Adrenal gland (tissue), 12 donors: ENCODE data around the gene RNF39. TPM values are rescaled to one million over a fixed set of nuclear protein-coding genes. Genes with fewer than 3 reads are reported as not detected.

ENCODE experiments used
- DNase-seq, 7 donors: peaks; one replicate each; pipeline ENCODE4 v3.0.0-alpha.2; 2019 to 2020
- H3K27ac ChIP-seq, 5 donors: fragments of 200-600 bp; sonication (generic) in 4 of 5; 1 replicate in 3 of 5; 2 replicates in 2 of 5; pipeline versions ENCODE4 v1.5.1 to v1.8.0; 2016 to 2020; ENCODE audit warnings: mild to moderate bottlenecking in 1 of 5
- H3K27me3 ChIP-seq: fragments of 200-600 bp; 2 replicates; pipeline ENCODE4 v1.8.0; 2021
- H3K36me3 ChIP-seq, 2 donors: fragments of 200-600 bp; replicated peaks in 1 of 2; 1 replicate in 1 of 2; 2 replicates in 1 of 2; pipeline versions ENCODE4 v1.5.1 to v1.8.0; 2018 to 2022
- H3K4me1 ChIP-seq, 2 donors: fragments of 200-600 bp; replicated peaks in 1 of 2; 1 replicate in 1 of 2; 2 replicates in 1 of 2; pipeline versions ENCODE4 v1.5.1 to v1.8.0; 2018 to 2021
- H3K4me3 ChIP-seq, 4 donors: fragments of 200-600 bp; sonication (generic) in 3 of 4; one replicate each; pipeline ENCODE4 v1.5.1; 2016 to 2018
- H3K9me3 ChIP-seq, 3 donors: fragments of 200-600 bp; sonication (generic) in 1 of 3; replicated peaks in 1 of 3; 1 replicate in 2 of 3; 2 replicates in 1 of 3; pipeline versions ENCODE4 v1.5.1 to v1.8.0; 2016 to 2021
- CTCF ChIP-seq, 6 experiments: fragments of 450-650 bp in 4 of 6; fragments of 200-600 bp in 2 of 6; sonication (generic) in 1 of 6; IDR thresholded peaks; 1 replicate in 5 of 6; 2 replicates in 1 of 6; pipeline versions ENCODE4 v1.5.1 to v1.8.0; 2016 to 2021; ENCODE audit warnings: antibody characterized with exemption in 6 of 6, mild to moderate bottlenecking in 2 of 6, moderate library complexity in 1 of 6
- POLR2A ChIP-seq, 2 donors: fragments of 450-650 bp; IDR thresholded peaks; one replicate each; pipeline ENCODE4 v1.6.1; 2017; ENCODE audit warnings: antibody characterized with exemption in 2 of 2, mild to moderate bottlenecking in 2 of 2, moderate library complexity in 1 of 2
- WGBS, 4 donors: extraction: QIAGEN DNeasy Blood & Tissue Kit in 2 of 4; methylation state at CpG; one replicate each; pipeline versions ENCODE4 v1.1.5 to v1.1.7; 2013 to 2017; 5-methylcytosine and 5-hydroxymethylcytosine counted together
- intact Hi-C, 2 donors: fragments of 100-400 bp; cut with DNase I; formaldehyde crosslinking; loops; one replicate each; pipeline versions ENCODE4 v1.14.1 to v1.15.0; 2022 to 2023
- polyA plus RNA-seq, 3 donors: library from polyadenylated mRNA; stranded (reverse); fragments of 200-250 nt in 2 of 3; fragments of 350-450 nt in 1 of 3; fragmentation: Illumina TruSeq in 1 of 3; extraction: RNeasy Lipid Tissue Mini Kit (QIAGEN cat#74804) in 1 of 3; gene quantifications; one replicate each; pipeline ENCODE4 v1.2.3, GENCODE V29; 2013 to 2014
- total RNA-seq, 9 donors: library from RNA; depleted of rRNA in 4 of 9; stranded (reverse); fragments of >200 nt in 4 of 9; fragments of 120-200 nt in 1 of 9; fragmentation: NEBNext Ultra II Directional in 1 of 9; extraction: Animal tissue kit (Norgen Biotek cat#: 25700) in 1 of 9; gene quantifications; one replicate each; pipeline versions ENCODE4 v1.1.0 to v1.2.4, GENCODE V29; 2013 to 2023
- donor health status: healthy with polysubstance abuse.
- donor health status: Bipolar disorder and iron deficiency.
- donor health status: DM: yes; HTN: yes; CAD: no.
- donor health status: DM: no; HTN: no; CAD: no.
- donor health status: DM: no; HTN: no; CAD: no.
- donor health status: DM: yes; HTN: yes; CAD: no.

RNF39 gene
- total and polyA plus RNA-seq, 12 donors, result 0.11 to 1.7 (median 0.55) TPM; not detected in 3

DNA sequence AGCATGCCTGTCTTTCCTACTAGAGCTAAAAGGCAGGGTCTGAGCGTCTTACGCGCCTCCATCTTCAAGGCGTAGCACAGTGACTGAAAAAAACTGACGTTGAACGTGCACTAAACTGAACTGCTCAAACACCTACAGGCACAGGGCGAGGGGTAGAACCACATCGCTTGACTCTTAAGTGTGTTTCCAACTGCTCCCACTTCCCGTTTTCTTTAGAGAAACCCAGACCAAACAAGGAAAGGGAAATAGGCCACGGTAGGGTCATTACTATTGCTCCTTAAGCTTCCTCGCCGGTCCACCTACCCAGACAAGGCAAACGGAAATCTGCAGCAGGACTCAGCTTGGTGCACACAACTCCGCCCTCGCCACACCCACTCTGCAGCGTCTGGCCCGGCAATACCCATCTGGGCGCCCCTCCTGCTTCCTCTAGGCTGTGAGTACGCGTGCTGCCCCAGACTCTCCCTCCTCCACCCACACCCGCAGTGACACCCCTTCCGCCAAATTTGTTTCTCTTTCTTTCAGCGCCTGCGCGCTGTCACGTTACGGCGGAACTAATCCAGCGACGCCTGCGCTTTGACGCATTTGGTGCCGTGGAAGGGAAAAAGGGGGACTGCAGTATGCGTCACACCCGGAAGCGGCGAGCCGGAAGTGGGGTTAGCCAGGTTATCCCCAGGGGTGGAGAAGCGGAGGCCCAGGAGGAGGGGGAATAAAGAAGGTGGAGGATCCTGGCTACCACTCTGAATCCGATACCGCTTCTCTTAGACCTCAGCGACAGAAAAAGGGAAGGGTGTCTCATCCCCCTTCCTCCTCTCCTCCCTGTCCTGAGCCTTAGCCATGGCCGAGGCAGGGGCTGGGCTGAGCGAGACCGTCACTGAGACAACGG, 8.8 kb downstream of the RNF39 start, which contains the start of gene PPP1R11:
Gene PPP1R11 (plus strand): TSS at position 622 of the 883 bp plus-strand sequence. CDS start 213 bp downstream, at position 835.
- Histone ChIP-seq H3K4me1 (peaks cover 11 to 52% of the 10 kb centered on the region in 2 donors), H3K4me3 (peak within 1 kb of the TSS in 2 of 4 donors; percentile 78 to 87), H3K9me3 (no peaks in the 10 kb centered on the region), H3K36me3 (peaks cover 0 to 15% of the 10 kb centered on the region in 2 donors), H3K27me3 (no peaks in the 10 kb centered on the region), H3K27ac (peak within 1 kb of the TSS in 4 of 5 donors; percentile 68 to 96 (median 85))
- 1% methylated on average over 41 to 46 of the region's 46 CpGs for WGBS, 4 donors
- intact Hi-C loops, result no loop called here
- peak; percentile 97 to 99 (median 99) for DNase-seq
- peak; percentile 80 to 95 for TF ChIP-seq POLR2A (IDR thresholded peaks at IDR 0.05)
- TF ChIP-seq CTCF (IDR thresholded peaks at IDR 0.05), result peak in 1 of 6 experiments; percentile 4

GRCh38 chr6:30066082-30066481, 9.5 kb downstream of the RNF39 start:
- Histone ChIP-seq H3K4me1 (peaks cover 11 to 45% of the 10 kb centered on the region in 2 donors), H3K27ac (peak overlapping the region in 4 of 5 donors; percentile 50 to 96 (median 85)), H3K36me3 (peaks cover 0 to 15% of the 10 kb centered on the region in 2 donors), H3K9me3 (no peaks in the 10 kb centered on the region), H3K4me3 (peak overlapping the region in 2 of 4 donors; percentile 24 to 78), H3K27me3 (no peaks in the 10 kb centered on the region)
- intact Hi-C loops, result no loop called here
- no peak for DNase-seq
- TF ChIP-seq POLR2A (IDR thresholded peaks at IDR 0.05) (no peak), CTCF (IDR thresholded peaks at IDR 0.05) (no peak)
- 16 to 20% (median 16%) methylated on average over 4 of the region's 4 CpGs for WGBS, 4 donors

- H3K27ac ChIP-seq, result no peak overlapping the region
- no peaks in the 10 kb centered on the region for H3K27me3 ChIP-seq
- peaks cover 19 to 51% of the 10 kb centered on the region in 2 donors for H3K4me1 ChIP-seq
- intact Hi-C loops, result no loop called here
- TF ChIP-seq POLR2A (IDR thresholded peaks at IDR 0.05) (no peak), CTCF (IDR thresholded peaks at IDR 0.05) (no peak)
- no peaks in the 10 kb centered on the region for H3K9me3 ChIP-seq
- no peak for DNase-seq
- no peak overlapping the region for H3K4me3 ChIP-seq
- peaks cover 0 to under 1% of the 10 kb centered on the region in 2 donors for H3K36me3 ChIP-seq
- WGBS, 4 donors, result 66 to 97% (median 91%) methylated on average over 2 of the region's 2 CpGs
These were observed 12.3 kb downstream of the RNF39 start for GRCh38 chr6:30063315-30063714.

- TF ChIP-seq POLR2A (IDR thresholded peaks at IDR 0.05) (no peak), CTCF (IDR thresholded peaks at IDR 0.05) (no peak)
These were observed 12.9 kb downstream of the RNF39 start for GRCh38 chr6:30062471-30063178.

More at GRCh38 chr6:30062471-30063178, 12.9 kb downstream of the RNF39 start:
- Histone ChIP-seq H3K36me3 (peaks cover 0 to 4% of the 10 kb centered on the region in 2 donors), H3K27me3 (no peaks in the 10 kb centered on the region), H3K4me3 (no peak overlapping the region), H3K4me1 (peaks cover 15 to 44% of the 10 kb centered on the region in 2 donors), H3K9me3 (no peaks in the 10 kb centered on the region), H3K27ac (no peak overlapping the region)
- WGBS, 4 donors, result 91 to 99% (median 93%) methylated on average over 7 of the region's 7 CpGs
- DNase-seq, result no peak
- intact Hi-C loops, result no loop called here
